IMR-90 (cell line): ENCODE measurements around the gene CCDC12. TPM values are rescaled to one million over a fixed set of nuclear protein-coding genes. Genes with fewer than 3 reads are reported as not detected.

Source experiments
- ATAC-seq: fragments of 200-7000 bp; cut with Tn5 transposase; 2 replicates; pipeline ENCODE4 v1.9.1; 2020; ENCODE audit warnings: low read depth, mild to moderate bottlenecking, moderate library complexity
- BruUV-seq: library from RNA; stranded (reverse); fragments of 400-500 nt; replicated peaks from 2 replicates; lab custom pipeline; 2021; lab: Mats Ljungman, UMichigan
- CTCF ChIA-PET: fragments of 300-600 bp; formaldehyde crosslinking; extraction: SDS; loops from one replicate; lab custom pipeline; 2021; ENCODE audit warnings: antibody characterized with exemption; lab: Yijun Ruan, JAX
- POLR2A ChIA-PET: fragments of 300-600 bp; sonication (Branson Sonifier 250); formaldehyde crosslinking; loops from one replicate; lab custom pipeline; 2022; ENCODE audit warnings: antibody characterized with exemption; ENCODE audit not compliant: unreplicated experiment; lab: Charles Lee
- DNase-seq: peaks from one replicate; pipeline ENCODE4 v3.0.0; 2013
- H2AFZ ChIP-seq: replicated peaks from 2 replicates; pipeline ENCODE3; 2013; ENCODE audit warnings: low read length, mild to moderate bottlenecking; ENCODE audit not compliant: poor library complexity
- H2AK5ac ChIP-seq: 2 replicates; pipeline ENCODE4 v1.6.1; 2013; ENCODE audit warnings: low read depth, low read length, inconsistent platforms
- H2AK9ac ChIP-seq: replicated peaks from 2 replicates; pipeline ENCODE3; 2013; ENCODE audit warnings: mild to moderate bottlenecking, low read depth, low read length, moderate library complexity; ENCODE audit not compliant: poor library complexity
- H2BK120ac ChIP-seq: 2 replicates; pipeline ENCODE4 v1.6.1; 2013; ENCODE audit warnings: low read depth, low read length, inconsistent platforms
- H2BK15ac ChIP-seq: 3 replicates; pipeline ENCODE4 v1.6.1; 2013; ENCODE audit warnings: low read depth, low read length, inconsistent platforms
- H2BK20ac ChIP-seq: 2 replicates; pipeline ENCODE4 v1.6.1; 2013; ENCODE audit warnings: low read depth, mild to moderate bottlenecking, inconsistent platforms, low read length, moderate library complexity
- H2BK5ac ChIP-seq: 2 replicates; pipeline ENCODE4 v1.6.1; 2013; ENCODE audit warnings: mild to moderate bottlenecking, low read depth, low read length, inconsistent platforms; ENCODE audit not compliant: poor library complexity, severe bottlenecking
- H3K14ac ChIP-seq: replicated peaks from 2 replicates; pipeline ENCODE4 v1.6.1; 2013; ENCODE audit warnings: low read depth, low read length, inconsistent platforms
- H3K18ac ChIP-seq: 2 replicates; pipeline ENCODE4 v1.6.1; 2013; ENCODE audit warnings: low read depth, low read length, control low read depth
- H3K23ac ChIP-seq: 2 replicates; pipeline ENCODE4 v1.6.1; 2013; ENCODE audit warnings: low read depth, low read length, inconsistent platforms
- H3K27ac ChIP-seq: 2 replicates; pipeline ENCODE4 v1.5.1; 2013; ENCODE audit warnings: mild to moderate bottlenecking, control low read depth, low read length; ENCODE audit not compliant: insufficient read depth
- H3K27me3 ChIP-seq: 2 replicates; pipeline ENCODE4 v1.6.1; 2013; ENCODE audit warnings: low read length; ENCODE audit not compliant: control insufficient read depth, insufficient read depth
- H3K36me3 ChIP-seq: 2 replicates; pipeline ENCODE4 v1.6.1; 2013; ENCODE audit warnings: low read length, mixed read lengths; ENCODE audit not compliant: control insufficient read depth, insufficient read depth
- H3K4ac ChIP-seq: 2 replicates; pipeline ENCODE4 v1.6.1; 2013; ENCODE audit warnings: low read depth, low read length, inconsistent platforms
- H3K4me1 ChIP-seq: 2 replicates; pipeline ENCODE4 v1.6.1; 2013; ENCODE audit warnings: low read length, mixed read lengths; ENCODE audit not compliant: control insufficient read depth, insufficient read depth
- H3K4me2 ChIP-seq: 2 replicates; pipeline ENCODE4 v1.6.1; 2013; ENCODE audit warnings: low read depth, mild to moderate bottlenecking, control low read depth, low read length, moderate library complexity
- H3K4me3 ChIP-seq: 2 replicates; pipeline ENCODE4 v1.5.1; 2013; ENCODE audit warnings: low read depth, mild to moderate bottlenecking, control low read depth, low read length, moderate library complexity; ENCODE audit not compliant: insufficient read depth
- H3K56ac ChIP-seq: 2 replicates; pipeline ENCODE4 v1.6.1; 2013; ENCODE audit warnings: low read length, inconsistent platforms; ENCODE audit not compliant: insufficient read depth; ENCODE audit errors: extremely low read depth
- H3K79me1 ChIP-seq, 2 experiments: 2 replicates each; pipeline ENCODE4 v1.6.1; 2013; ENCODE audit warnings: low read length in 2 of 2, inconsistent platforms in 1 of 2, low read depth in 1 of 2
- H3K9ac ChIP-seq: 2 replicates; pipeline ENCODE4 v1.6.1; 2013; ENCODE audit warnings: low read depth, low read length, control low read depth
- H3K9me1 ChIP-seq: 2 replicates; pipeline ENCODE4 v1.6.1; 2013; ENCODE audit warnings: low read length, inconsistent platforms; ENCODE audit not compliant: insufficient read depth
- H3K9me3 ChIP-seq: 2 replicates; pipeline ENCODE4 v1.6.1; 2013; ENCODE audit warnings: low read length; ENCODE audit not compliant: control insufficient read depth, insufficient read depth
- H4K20me1 ChIP-seq: 2 replicates; pipeline ENCODE4 v1.6.1; 2013; ENCODE audit warnings: low read length, inconsistent platforms; ENCODE audit not compliant: insufficient read depth
- H4K5ac ChIP-seq: 2 replicates; pipeline ENCODE4 v1.6.1; 2013; ENCODE audit warnings: mild to moderate bottlenecking, low read depth, low read length, control low read depth
- H4K8ac ChIP-seq, 2 experiments: 2 replicates each; pipeline ENCODE4 v1.6.1; 2013; ENCODE audit warnings: low read depth in 2 of 2, low read length in 2 of 2, control low read depth in 1 of 2, inconsistent platforms in 1 of 2
- H4K91ac ChIP-seq: 2 replicates; pipeline ENCODE4 v1.6.1; 2013; ENCODE audit warnings: low read depth, low read length, inconsistent platforms; ENCODE audit not compliant: insufficient read depth
- BHLHE40 ChIP-seq: fragments of 150-350 bp; IDR thresholded peaks from 2 replicates; pipeline ENCODE4 v1.6.1; 2016; ENCODE audit warnings: mild to moderate bottlenecking, low read depth, low read length
- CEBPB ChIP-seq: IDR thresholded peaks from 2 replicates; pipeline ENCODE4 v1.6.1; 2012; ENCODE audit warnings: low read depth, low read length, improper control_type of control experiment
- FOS ChIP-seq: fragments of 150-350 bp; IDR thresholded peaks from 2 replicates; pipeline ENCODE4 v1.6.1; 2016; ENCODE audit warnings: low read depth, low read length
- MAFK ChIP-seq: IDR thresholded peaks from 2 replicates; pipeline ENCODE4 v1.6.1; 2012; ENCODE audit warnings: low read depth, low read length, improper control_type of control experiment
- MAZ ChIP-seq: IDR thresholded peaks from 2 replicates; pipeline ENCODE4 v1.6.1; 2012; ENCODE audit warnings: low read depth, mild to moderate bottlenecking, low read length, improper control_type of control experiment, moderate library complexity, borderline replicate concordance
- MXI1 ChIP-seq: IDR thresholded peaks from 2 replicates; pipeline ENCODE4 v1.6.1; 2012; ENCODE audit warnings: low read depth, mild to moderate bottlenecking, low read length, moderate library complexity, borderline replicate concordance
- NFE2L2 ChIP-seq: fragments of 150-350 bp; IDR thresholded peaks from 2 replicates; pipeline ENCODE4 v1.6.1; 2016; ENCODE audit warnings: low read depth, mild to moderate bottlenecking, low read length
- POLR2A ChIP-seq: IDR thresholded peaks from 2 replicates; pipeline ENCODE4 v1.6.1; 2012; ENCODE audit warnings: mild to moderate bottlenecking, low read depth, low read length
- RAD21 ChIP-seq: IDR thresholded peaks from 2 replicates; pipeline ENCODE4 v1.6.1; 2012; ENCODE audit warnings: low read length, improper control_type of control experiment
- RCOR1 ChIP-seq: IDR thresholded peaks from 2 replicates; pipeline ENCODE4 v1.6.1; 2012; ENCODE audit warnings: mild to moderate bottlenecking, low read length, improper control_type of control experiment; ENCODE audit not compliant: insufficient replicate concordance
- RFX5 ChIP-seq: IDR thresholded peaks from 2 replicates; pipeline ENCODE4 v1.8.0; 2012; ENCODE audit warnings: low read depth, mild to moderate bottlenecking, low read length, moderate library complexity
- SMC3 ChIP-seq: fragments of 150-350 bp; IDR thresholded peaks from 2 replicates; pipeline ENCODE4 v1.6.1; 2016; ENCODE audit warnings: low read depth, mild to moderate bottlenecking, antibody characterized with exemption, low read length, moderate library complexity
- USF2 ChIP-seq: fragments of 150-350 bp; IDR thresholded peaks from 2 replicates; pipeline ENCODE4 v1.6.1; 2017; ENCODE audit warnings: mild to moderate bottlenecking, antibody characterized with exemption, low read length, low read depth
- WGBS, 2 experiments: methylation state at CpG; one replicate each; pipeline versions ENCODE4 v1.1.5 to v1.1.7; 2013; ENCODE audit warnings: missing lambda C conversion rate in 2 of 2; ENCODE audit not compliant: insufficient read length in 1 of 2; ENCODE audit errors: extremely low coverage in 2 of 2; 5-methylcytosine and 5-hydroxymethylcytosine counted together
- dilution Hi-C: fragments of 300-500 bp; cut with HindIII; formaldehyde crosslinking; loops from one replicate; pipeline ENCODE4 v1.14.3; 2018; ENCODE audit warnings: low sequenced_read_pairs; ENCODE audit not compliant: unreplicated experiment
- in situ Hi-C: fragments of 300-500 bp; cut with MboI; formaldehyde crosslinking; loops from 3 replicates; pipeline ENCODE4 v1.14.3; 2019; ENCODE audit warnings: low sequenced_read_pairs, inconsistent platforms, mixed read lengths
- intact Hi-C: fragments of 100-400 bp; cut with micrococcal nuclease; formaldehyde crosslinking; loops from 2 replicates; pipeline ENCODE4 v1.10.0; 2022
- polyA plus RNA-seq, 3 experiments: library from polyadenylated mRNA; depleted of rRNA; stranded (reverse); fragments of >200 nt; gene quantifications; 2 replicates each; pipeline ENCODE4 v1.2.3, GENCODE V29; 2012; ENCODE audit warnings: low replicate concordance in 1 of 3
- total RNA-seq: library from RNA; depleted of rRNA; stranded (reverse); fragments of >200 nt; gene quantifications from 2 replicates; pipeline ENCODE4 v1.2.3, GENCODE V29; 2012
- TF ChIP-seq, protein P1 (sequence below): fragments of 150-350 bp; IDR thresholded peaks from 2 replicates; pipeline ENCODE4 v1.6.1; 2016; ENCODE audit warnings: low read depth, mild to moderate bottlenecking, low read length, moderate library complexity, borderline replicate concordance
- TF ChIP-seq, protein P2 (sequence below): conservative IDR thresholded peaks from 2 replicates; pipeline ENCODE4 v1.5.1; 2012; ENCODE audit warnings: mild to moderate bottlenecking, low read depth, low read length, improper control_type of control experiment

CCDC12 gene
- total and polyA plus RNA-seq, 2 of the 4 experiments (the other 2 are of a cell fraction): 15.2 to 35.1 TPM

GRCh38 chr3:46894256-46894655 lies 82.3 kb downstream of the CCDC12 start:
- Histone ChIP-seq H4K5ac (no peak overlapping the region), H2AK9ac (no peak overlapping the region), H3K9me1 (0 out of 2 replicates have a peak, but pooled peaks cover 3% of the 10 kb centered on the region), H3K4me2 (no peak overlapping the region), H3K23ac (no peak overlapping the region), H3K4ac (no peak overlapping the region), H3K4me3 (no peak overlapping the region), H3K27me3 (peaks cover 38% of the 10 kb centered on the region), H2AK5ac (no peak overlapping the region), H2BK15ac (no peak overlapping the region), H3K9ac (no peak overlapping the region), H3K14ac (no peak overlapping the region), H2AFZ (no peak overlapping the region), H4K91ac (no peak overlapping the region), H3K79me1 (no peaks in the 10 kb centered on the region), H2BK120ac (no peak overlapping the region), H3K18ac (no peak overlapping the region), H2BK5ac (no peak overlapping the region), H4K20me1 (peaks cover 4% of the 10 kb centered on the region), H3K36me3 (no peaks in the 10 kb centered on the region), H3K27ac (no peak overlapping the region), H2BK20ac (no peak overlapping the region), H3K56ac (no peak overlapping the region), H4K8ac (no peak overlapping the region), H3K4me1 (no peaks in the 10 kb centered on the region; the same call in 1 of the 2 replicates), H3K9me3 (no peaks in the 10 kb centered on the region)
- dilution Hi-C loops (no loop called here), intact Hi-C loops (no loop called here), in situ Hi-C loops (loop anchor here (25.0 kb wide), 1 partner anchor 407 kb away; the partner anchor contains the start of gene RTP3)
- ATAC-seq: no peak
- TF ChIP-seq FOS (no peak), RAD21 (no peak), NFE2L2 (no peak), MAZ (no peak), CEBPB (no peak), RFX5 (no peak), MXI1 (no peak), USF2 (no peak), SMC3 (no peak), MAFK (no peak), RCOR1 (no peak), POLR2A (no peak), BHLHE40 (no peak)
- TF ChIP-seq, protein P1, sequence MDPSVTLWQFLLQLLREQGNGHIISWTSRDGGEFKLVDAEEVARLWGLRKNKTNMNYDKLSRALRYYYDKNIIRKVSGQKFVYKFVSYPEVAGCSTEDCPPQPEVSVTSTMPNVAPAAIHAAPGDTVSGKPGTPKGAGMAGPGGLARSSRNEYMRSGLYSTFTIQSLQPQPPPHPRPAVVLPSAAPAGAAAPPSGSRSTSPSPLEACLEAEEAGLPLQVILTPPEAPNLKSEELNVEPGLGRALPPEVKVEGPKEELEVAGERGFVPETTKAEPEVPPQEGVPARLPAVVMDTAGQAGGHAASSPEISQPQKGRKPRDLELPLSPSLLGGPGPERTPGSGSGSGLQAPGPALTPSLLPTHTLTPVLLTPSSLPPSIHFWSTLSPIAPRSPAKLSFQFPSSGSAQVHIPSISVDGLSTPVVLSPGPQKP: no peak
- TF ChIP-seq, protein P2, sequence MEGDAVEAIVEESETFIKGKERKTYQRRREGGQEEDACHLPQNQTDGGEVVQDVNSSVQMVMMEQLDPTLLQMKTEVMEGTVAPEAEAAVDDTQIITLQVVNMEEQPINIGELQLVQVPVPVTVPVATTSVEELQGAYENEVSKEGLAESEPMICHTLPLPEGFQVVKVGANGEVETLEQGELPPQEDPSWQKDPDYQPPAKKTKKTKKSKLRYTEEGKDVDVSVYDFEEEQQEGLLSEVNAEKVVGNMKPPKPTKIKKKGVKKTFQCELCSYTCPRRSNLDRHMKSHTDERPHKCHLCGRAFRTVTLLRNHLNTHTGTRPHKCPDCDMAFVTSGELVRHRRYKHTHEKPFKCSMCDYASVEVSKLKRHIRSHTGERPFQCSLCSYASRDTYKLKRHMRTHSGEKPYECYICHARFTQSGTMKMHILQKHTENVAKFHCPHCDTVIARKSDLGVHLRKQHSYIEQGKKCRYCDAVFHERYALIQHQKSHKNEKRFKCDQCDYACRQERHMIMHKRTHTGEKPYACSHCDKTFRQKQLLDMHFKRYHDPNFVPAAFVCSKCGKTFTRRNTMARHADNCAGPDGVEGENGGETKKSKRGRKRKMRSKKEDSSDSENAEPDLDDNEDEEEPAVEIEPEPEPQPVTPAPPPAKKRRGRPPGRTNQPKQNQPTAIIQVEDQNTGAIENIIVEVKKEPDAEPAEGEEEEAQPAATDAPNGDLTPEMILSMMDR: no peak
- ChIA-PET POLR2A (no interaction called here), CTCF (no interaction called here)
- 95% methylated on average over 4 of the region's 6 CpGs; no CpG with 5 or more reads in 1 of the 2 experiments for WGBS, 2 experiments
- no peak for DNase-seq
- no TSS peak for BruUV-seq
